GM18870 (cell line): ENCODE results near the gene DNAH8.
"Not testable (repeated sequence)": the region's sequence is repeated elsewhere in the genome, so short reads cannot be mapped to it uniquely, and the experiment has no call there.

Experiments
- ATAC-seq: cut with Tn5 transposase; IDR thresholded peaks from one replicate; pipeline ENCODE4 v1.9.1; 2021; ENCODE audit warnings: moderate library complexity; ENCODE audit not compliant: unreplicated experiment

DNAH8 gene

DNA sequence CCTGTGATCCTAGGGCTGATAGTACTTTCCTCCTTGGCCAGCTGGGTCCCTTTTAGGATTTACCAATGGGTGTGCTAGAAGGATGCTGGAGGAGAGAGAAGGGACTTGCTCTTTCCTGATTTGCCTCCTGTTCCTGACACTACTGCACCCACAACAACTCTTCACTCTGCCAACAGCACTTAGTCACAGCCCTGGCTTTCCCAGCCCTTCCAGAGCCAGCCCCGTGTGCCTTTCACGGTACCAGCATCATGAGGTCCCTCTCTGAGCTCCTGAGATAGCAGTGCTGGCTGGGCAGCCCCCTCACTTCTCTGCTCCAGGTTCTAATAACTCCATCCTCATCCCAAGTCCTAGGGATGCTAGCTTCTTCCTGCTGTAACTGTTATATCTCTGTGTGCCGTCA, 80.9 kb downstream of the DNAH8 start:
- ATAC-seq: no peak

DNA sequence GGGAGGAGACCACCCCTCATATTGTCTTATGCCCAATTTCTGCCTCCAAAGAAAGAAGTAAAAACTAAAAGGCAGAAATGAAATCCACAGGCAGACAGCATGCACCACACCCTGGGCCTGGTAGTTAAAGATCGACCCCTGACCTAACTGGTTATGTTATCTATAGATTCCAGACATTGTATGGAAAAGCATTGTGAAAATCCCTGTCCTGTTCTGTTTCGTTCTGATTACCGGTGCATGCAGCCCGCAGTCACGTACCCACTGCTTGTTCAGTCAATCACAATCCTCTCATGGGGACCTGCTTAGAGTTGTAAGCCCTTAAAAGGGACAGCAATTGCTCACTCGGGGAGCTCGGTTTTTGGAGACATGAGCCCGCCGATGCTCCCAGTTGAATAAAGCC, 81.3 kb downstream of the DNAH8 start:
- not testable (repeated sequence) for ATAC-seq

DNA sequence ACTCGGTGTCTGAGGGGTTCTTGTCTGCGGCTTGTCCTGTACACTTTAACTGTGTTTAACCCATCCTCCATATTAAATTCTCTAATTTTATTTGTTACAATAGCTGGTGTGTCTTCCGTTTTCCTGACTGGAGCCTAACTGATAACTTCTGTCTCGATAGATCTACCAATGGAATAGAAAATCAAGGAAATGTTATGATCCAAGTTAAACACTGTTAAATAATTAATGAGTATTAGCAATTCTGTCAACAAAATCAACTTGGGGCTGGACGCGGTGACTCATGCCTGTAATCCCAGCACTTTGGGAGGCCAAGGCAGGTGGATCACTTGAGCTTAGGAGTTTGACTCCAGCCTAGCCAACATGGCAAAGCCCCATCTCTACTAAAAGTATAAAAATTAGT, 81.7 kb downstream of the DNAH8 start:
- no peak for ATAC-seq

DNA sequence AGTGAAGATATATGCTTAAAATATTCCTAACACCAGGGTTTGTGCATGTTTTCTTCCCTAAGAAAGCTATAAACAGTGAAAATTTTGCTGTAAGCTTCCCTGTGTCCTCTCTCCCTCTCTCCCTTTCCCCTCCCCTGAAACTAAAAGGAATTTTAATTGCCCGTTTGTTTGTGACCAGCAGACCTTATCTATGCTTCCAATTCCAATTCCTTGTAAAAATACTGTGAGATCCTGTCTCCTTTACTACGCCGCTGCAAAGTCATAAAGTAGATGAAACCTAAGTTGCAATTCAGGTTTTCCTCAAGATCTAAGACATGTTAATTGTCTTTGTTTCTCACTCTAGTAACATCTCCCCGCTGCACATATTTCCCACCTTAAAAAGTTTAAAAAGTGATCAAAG, 82.3 kb downstream of the DNAH8 start:
- no peak for ATAC-seq

DNA sequence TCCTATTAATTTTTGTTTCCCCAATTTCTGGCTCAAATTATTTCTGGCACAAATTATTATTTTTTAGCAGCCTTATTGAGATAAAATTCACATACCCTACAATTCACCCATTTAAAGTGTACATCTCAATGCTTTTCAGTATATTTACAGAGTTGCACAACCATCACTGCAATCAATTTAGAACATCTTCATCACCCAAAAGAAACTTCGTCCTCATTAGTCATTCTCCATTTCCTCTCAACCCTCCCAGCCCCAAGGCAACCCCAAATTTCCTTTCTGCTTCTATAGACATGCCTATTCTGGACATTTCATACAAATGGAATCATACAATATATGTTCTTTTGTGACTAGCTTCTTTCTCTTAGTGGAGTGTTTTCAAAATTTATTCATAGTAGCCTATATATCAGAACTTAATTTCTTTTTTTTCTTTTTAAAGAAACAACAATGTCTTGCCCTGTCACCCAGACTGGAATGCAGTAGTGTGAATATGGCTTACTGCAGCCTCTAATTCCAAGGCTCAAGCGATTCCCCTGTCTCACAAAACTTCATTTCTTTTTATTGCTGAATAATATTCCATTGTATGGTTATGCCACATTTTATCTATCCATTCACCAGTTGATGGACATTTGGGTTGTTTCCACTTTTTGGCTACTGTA, 84.5 kb downstream of the DNAH8 start:
- no peak for ATAC-seq

DNA sequence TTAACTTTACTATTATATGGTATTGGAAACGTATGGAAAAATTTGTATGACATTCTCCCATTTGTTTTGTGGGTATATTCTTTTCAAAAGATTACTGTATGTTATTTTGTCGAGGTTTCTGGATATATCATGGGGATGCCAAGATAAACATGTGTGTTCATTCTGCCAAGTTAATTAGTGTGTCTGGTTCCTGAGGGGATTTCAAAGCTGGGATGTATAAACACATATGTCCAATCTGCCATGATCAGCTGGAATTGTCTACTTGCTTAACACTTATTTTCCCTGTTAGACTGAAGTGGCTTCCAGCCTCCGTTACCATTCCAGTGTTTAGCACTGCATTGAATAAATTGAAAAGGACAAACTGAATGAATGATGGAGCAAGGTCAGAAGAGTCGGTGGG, 86.2 kb downstream of the DNAH8 start:
- ATAC-seq: no peak

DNA sequence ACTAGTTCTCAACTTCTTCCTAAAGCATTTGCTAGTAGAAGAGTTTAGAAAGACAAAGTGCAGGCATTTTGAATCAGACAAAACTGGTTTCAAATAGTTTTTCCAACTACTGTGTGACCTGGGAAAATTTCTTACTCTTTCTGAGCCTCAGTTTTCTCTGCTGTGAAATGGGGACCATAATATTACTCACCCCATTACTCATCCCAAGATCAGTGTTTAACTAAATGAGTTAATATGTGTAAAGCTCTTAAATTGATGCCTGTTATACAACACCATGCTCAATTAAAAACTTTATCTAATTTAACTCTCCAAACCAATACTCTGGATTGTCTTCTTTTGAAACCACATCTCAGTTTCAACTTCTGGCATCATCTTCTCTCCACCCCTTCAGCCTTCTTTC, 87.4 kb downstream of the DNAH8 start:
- ATAC-seq: no peak

DNA sequence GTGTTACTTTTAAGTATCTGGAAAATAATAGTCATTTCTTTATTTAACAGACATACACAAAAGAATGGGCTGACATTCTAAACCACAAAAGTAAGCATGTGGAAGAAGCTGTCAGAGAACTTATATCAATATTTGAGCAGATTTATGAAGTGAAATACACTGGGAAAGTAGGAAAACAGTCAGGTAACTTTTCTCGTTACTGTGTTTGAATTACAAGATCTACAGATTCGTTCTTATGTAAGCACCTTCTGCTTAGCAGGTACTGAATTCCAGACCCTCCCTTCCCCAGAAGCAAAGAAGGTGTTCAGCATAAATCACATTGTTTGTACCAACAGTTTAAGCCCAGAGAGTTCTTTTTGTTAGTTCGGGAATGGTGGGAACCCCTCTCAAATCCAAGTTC, 88.0 kb downstream of the DNAH8 start:
- ATAC-seq: no peak

DNA sequence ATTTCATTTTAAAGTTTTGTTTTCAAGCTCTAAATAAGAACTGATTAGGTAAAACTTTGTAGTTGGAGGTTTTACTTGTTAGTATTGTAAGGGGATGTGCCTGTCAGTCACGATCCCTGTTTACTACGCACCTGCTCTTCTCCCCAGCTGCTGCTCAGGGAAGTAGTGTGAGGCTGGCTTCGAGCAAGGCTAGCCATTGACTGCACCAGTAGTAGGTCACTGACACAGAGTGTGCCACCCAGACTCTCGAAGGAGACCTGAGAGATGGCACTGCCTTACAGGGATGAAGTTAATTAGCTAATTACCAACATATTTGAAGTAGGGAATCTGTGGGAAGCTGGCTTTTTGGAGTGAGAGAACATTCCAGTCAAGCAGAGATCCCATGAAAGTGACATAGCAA, 89.2 kb downstream of the DNAH8 start:
- ATAC-seq: no peak

DNA sequence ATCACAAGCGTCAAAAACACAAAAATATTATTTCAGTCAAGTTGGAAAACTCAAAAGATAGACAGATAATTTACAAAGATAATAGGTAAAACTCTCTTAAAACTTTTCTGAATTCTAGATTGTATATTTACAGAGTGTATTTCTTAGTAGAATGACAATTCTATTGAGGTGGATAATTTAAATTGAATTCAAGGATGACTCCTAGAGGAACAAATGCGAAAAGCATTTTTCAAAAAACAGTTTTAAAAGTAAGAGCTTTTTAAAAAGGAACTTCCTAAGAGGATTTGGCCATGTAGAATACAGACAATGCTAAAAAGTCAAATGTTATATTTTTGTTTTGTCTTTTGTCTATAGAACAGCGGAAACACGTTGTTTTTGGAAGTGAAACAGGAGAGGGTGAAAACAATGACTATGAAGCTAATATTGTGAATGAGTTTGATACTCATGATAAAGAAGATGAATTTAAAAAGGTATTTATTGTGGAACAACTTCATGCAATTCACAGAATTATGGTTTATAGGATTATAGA, 90.1 kb downstream of the DNAH8 start:
- ATAC-seq: no peak

DNA sequence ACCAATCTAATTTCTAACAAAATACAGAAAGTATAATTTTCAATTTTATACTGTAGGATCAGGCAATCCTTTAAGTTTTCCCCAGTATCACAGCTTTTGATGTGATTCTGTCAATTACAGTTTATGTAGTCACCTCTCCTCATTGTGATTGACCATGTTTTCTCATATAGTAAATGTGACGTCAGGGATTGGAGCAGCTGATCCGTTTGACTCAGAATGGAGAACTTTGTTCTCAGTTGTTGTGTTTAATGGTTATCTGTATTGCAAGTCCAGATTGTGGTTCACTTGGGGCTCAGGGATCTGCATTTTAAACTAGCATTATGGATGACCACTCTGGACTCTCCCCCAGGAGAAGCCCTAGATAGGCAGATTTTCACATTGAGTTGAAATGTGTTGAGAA, 90.6 kb downstream of the DNAH8 start:
- ATAC-seq: no peak

DNA sequence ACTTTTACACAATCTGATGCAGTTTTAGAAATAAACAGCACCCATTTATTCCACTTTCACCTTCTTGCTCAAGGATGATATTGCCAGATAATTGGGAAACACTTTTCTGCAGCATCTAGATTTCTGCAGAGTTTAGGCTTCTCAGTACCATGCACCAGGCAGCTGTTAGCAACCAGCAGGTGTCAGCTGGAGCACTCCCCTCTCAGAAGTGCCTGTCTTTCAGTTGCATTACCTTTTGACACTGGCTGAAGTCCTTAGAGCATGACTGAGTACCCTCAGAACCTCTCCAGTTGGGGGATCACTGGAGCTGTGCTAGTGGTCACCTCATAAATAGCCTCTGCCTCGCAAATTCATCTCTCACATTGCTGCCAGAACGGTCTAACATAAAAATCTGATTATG, 91.2 kb downstream of the DNAH8 start:
- ATAC-seq: no peak

DNA sequence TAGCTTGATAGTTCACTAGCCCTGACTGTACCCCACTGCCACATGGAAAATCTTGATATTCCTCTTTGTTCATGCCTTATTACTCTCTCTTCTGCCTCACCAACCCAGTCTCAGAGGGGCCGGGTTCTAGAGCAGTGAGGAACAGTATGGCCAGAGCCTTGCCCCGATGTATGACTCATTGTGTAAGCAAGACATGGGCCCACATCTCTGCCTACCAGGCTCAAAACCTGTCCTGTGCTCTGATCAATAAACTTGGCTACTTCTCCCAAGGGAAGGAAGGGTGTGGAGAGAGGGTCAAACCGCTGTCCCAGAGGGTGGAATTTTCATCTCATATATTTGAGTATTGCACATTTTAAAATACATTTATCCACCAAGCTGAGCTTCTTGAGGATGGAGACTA, 91.7 kb downstream of the DNAH8 start:
- ATAC-seq: no peak

DNA sequence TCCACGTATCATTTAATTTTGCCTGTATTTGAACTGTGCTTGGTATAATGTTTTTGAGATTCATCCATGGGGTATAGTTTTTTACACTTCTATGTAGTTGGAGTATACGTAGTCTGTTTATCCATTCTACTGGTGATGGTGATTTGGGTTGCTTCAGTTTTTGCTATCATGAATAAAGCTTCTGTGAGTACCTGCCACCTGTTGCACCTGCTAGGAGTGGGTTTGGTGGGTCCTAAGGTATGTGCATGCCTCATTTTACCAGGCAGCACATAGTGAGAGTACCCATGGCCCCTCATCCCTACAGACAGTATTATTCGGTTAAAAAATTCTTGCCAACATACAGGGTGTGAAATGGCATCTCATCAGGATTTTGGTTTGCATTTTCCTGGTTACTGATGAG, 92.9 kb downstream of the DNAH8 start:
- ATAC-seq: no peak

DNA sequence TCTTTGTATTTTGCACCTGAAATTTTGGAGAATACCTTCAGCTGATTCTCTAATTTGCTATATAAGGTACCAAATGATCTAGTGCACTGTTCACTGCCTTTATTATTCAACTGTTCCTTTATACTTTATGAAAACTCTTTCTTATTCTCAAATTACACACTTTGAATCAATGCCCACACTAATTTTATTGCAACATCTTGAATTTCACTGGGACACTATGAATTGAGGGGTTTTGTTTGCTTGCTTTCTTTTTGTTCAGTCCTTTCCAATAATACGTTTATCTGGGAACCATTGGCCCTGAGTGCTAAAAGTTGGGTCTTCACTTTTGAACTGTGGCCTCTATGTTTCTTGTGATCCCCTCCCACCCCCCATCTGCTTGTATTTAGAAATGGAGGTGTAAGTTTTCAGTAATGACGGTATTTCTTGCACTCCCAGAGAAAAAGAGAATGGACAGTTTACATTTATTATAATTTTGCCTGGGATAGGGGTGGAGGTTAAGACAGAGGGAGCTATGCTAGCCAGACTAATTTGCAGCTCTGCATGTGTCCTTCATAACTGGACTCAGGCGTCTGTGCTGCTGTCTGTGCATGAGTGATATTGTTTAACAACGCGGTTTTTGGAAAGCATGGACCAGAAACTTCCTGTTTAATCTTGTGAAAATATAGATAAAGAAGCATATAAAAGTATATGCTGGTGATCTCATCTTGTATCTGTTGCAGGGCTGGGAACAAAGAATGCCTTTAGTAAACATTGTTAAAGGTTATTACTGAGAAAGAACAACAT, 98.1 kb downstream of the DNAH8 start:
- no peak for ATAC-seq

DNA sequence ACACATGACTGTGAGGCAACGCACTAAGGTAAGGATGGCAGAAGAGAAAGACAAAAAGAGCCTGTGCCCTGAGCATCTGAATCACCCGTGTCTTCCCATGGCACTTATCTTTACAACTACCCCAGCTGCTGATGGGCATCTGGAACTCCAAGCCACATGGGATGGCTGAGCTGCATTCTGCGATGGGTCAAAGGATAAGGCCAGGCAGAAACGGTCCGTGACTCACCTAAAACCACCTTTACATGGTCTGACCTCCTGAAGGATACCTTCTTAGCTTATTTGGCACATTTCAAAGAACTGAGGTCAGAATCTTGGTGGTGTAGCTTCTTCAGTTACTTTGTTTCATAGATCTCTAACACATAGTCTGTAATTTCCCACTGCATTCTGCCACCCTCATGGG, 99.7 kb downstream of the DNAH8 start:
- no peak for ATAC-seq

DNA sequence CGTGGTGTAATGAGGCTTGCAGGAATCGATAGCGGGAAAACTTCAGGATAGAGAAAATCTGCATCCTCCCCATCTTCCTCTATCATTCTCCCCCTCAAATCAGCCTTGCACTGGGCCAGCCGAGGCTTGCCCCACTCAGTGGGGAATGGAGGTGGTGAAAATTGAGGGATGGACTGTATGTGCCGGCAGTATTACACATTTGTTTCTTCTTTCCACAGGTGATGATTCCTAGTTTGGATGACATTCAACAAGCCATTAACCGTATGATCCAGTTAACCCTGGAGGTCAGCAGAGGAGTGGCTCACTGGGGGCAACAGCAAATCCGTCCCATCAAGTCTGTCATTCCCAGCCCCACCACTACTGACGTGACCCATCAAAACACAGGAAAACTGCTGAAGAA, 100.1 kb downstream of the DNAH8 start:
- no peak for ATAC-seq

DNA sequence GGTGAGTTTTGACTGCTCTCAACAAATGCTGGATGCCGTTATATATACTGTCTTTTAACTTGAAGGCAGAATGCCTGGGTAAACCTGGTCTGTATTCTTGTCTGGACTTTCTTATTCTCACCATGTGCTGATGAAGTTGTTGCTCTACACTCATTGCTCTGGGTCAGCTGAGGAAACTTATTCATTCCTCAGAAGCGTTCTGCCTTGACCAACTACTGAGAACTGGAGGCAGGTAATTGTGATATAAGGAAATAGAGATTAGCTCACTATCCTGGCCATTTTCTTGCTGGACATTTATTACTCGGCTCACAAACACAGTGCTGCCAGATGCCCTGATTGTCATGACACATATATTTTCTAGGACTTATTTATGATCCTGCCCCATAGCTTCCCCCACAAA, 103.6 kb downstream of the DNAH8 start:
- ATAC-seq: no peak

DNA sequence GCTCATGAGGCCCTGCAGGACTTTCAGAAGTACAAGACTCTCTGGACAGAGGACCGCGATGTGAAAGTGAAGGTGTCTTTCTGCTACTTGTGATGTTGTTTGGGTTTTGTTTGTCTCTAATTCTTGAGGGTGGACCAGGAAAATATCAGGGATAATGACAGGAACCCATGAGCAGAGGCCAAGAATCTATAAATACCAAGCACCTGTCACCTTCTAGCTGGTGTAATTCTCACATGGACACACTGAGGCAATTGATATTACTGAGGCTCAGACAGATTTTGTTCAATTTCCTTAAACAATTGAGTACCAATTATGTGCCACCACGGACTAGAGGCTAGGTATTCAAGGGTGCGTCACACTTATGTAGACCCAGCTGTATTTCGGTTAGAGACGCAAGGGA, 107.9 kb downstream of the DNAH8 start:
- no peak for ATAC-seq

DNA sequence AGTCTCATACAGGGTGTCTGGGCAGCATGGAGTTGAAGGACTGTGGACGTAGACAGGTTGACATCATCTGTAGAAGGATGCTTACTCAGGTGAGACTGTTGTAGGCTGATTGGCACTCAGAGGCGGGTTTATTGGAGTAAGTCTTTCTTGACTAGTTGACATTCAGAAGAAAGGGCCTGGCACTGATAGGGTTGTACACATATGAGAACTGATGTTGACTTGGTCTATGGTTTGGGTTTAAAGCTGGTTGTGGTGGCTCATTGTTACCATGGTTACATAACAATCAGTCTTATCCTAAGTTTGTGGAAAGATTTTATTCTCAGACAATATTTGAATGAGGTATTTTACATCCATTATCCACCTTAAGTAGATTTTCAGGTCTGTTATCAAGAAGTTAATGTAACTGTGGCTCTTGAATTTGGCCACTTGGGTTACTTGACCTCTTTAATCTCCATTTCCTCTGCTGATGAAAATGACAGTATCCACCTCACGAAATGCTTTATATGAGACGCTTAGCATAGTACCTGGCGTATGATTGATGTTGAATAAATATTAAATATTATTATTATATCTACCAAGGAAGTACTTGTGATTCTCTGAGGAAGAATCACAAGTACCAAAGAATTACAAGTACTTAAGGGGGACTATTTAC, 109.3 kb downstream of the DNAH8 start:
- ATAC-seq: no peak

DNA sequence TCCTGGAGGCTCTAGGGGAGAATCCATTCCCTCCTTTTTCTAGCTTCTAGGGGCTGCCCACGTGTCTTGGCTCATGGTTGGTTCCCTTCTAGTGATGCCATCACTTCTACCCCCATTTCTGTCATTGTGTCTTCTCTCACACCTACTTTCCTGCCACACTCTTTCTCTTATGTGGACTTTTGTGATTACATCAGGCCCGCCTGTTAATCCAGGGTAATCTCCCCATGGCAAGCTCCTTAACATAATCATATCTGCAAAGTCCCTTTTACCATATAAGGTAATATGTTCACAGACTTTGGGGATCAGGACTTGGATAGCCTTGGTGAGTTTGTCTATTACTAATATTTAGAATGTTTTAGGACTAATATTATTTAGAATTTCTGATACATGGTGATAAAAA, 111.9 kb downstream of the DNAH8 start:
- ATAC-seq: no peak

DNA sequence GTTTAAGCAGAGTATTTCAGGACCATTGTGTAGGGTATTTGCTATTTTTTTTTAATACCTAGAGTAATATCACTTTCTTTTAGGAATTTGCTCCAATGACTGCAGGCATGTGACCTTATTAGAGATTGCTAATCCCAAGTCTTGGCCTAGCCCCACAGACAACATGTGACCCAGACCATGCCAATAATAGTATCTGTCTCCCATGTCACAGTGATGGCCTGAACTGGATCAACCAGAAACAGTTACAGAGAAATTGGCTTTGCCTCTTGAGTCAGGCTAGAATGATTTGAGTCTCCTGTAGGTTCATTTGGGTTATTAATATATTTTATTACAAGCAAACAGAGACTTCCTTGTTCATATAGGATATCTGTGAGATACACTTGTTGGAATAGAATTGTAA, 116.8 kb downstream of the DNAH8 start:
- ATAC-seq: no peak
